Stimulated activated CD4-positive, alpha-beta T cell treated with anti-CD3 and anti-CD28 coated beads, Interleukin-2, amount 100 ng/mL, for 48 hours (primary cell): ENCODE measurements around the gene GNAZ.

ENCODE experiments used
- DNase-seq, 2 donors: peaks; one replicate each; pipeline ENCODE4 v3.0.0-alpha.2; 2020

The GNAZ gene

DNA sequence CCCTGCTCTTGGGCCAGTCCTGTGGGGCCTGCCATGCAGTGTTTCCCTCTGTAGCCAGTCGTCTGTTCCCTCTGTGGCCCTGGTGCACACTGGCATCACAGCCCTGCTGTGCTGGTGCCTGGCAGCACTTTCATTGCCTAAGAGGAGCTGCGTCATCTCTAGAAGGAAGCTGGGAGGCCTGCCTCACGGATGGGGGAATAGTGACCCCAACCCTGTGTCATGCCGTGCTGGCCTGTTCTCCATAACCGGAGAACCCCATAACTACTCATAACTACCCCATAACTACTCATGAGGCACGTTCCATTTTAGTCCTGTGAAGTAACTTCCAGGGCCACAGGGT, 88.9 kb downstream of the GNAZ start:
- DNase-seq: no peak

- no peak for DNase-seq
Observed at GRCh38 chr22:23161029-23161428, 90.7 kb downstream of the GNAZ start.

GRCh38 chr22:23161574-23161973, 91.3 kb downstream of the GNAZ start:
- no peak for DNase-seq

GRCh38 chr22:23163665-23164064, 93.3 kb downstream of the GNAZ start:
- DNase-seq: no peak

DNA sequence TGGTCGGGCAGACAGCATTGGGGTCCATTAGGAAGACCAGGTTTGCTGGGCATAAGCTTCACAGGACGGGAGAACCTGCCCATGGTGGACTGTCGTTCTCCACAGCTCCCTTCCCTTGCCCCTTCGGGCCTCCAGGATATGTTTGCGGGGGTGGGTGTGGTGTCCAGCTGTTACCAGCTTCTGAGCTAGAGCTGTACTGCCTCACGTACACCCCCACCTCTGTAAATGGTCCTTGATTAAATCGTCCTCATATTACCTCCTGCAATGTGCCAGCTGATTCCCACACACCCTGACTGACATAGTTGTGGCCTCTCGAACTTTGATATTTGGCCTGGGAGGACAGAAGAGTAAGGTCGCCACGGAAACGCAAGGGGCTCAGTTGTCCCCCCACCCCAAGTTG, 93.8 kb downstream of the GNAZ start:
- DNase-seq: no peak

- no peak for DNase-seq
Observed at GRCh38 chr22:23166042-23166831, 95.9 kb downstream of the GNAZ start.

GRCh38 chr22:23166841-23167616, 96.7 kb downstream of the GNAZ start:
- no peak for DNase-seq

GRCh38 chr22:23168391-23169042, 98.2 kb downstream of the GNAZ start:
- DNase-seq: no peak

- no peak for DNase-seq
Observed at GRCh38 chr22:23169043-23169406, 98.7 kb downstream of the GNAZ start.
